IMR-90 (cell line): ENCODE measurements around the gene ENPEP. TPM values are rescaled to one million over a fixed set of nuclear protein-coding genes. Genes with fewer than 3 reads are reported as not detected.

Experiments
- ATAC-seq: fragments of 200-7000 bp; cut with Tn5 transposase; 2 replicates; pipeline ENCODE4 v1.9.1; 2020; ENCODE audit warnings: low read depth, mild to moderate bottlenecking, moderate library complexity
- BruUV-seq: library from RNA; stranded (reverse); fragments of 400-500 nt; replicated peaks from 2 replicates; lab custom pipeline; 2021; lab: Mats Ljungman, UMichigan
- CTCF ChIA-PET: fragments of 300-600 bp; formaldehyde crosslinking; extraction: SDS; loops from one replicate; lab custom pipeline; 2021; ENCODE audit warnings: antibody characterized with exemption; lab: Yijun Ruan, JAX
- POLR2A ChIA-PET: fragments of 300-600 bp; sonication (Branson Sonifier 250); formaldehyde crosslinking; loops from one replicate; lab custom pipeline; 2022; ENCODE audit warnings: antibody characterized with exemption; ENCODE audit not compliant: unreplicated experiment; lab: Charles Lee
- DNase-seq: peaks from one replicate; pipeline ENCODE4 v3.0.0; 2013
- H2AFZ ChIP-seq: replicated peaks from 2 replicates; pipeline ENCODE3; 2013; ENCODE audit warnings: low read length, mild to moderate bottlenecking; ENCODE audit not compliant: poor library complexity
- H2AK5ac ChIP-seq: 2 replicates; pipeline ENCODE4 v1.6.1; 2013; ENCODE audit warnings: low read depth, low read length, inconsistent platforms
- H2AK9ac ChIP-seq: replicated peaks from 2 replicates; pipeline ENCODE3; 2013; ENCODE audit warnings: mild to moderate bottlenecking, low read depth, low read length, moderate library complexity; ENCODE audit not compliant: poor library complexity
- H2BK120ac ChIP-seq: 2 replicates; pipeline ENCODE4 v1.6.1; 2013; ENCODE audit warnings: low read depth, low read length, inconsistent platforms
- H2BK15ac ChIP-seq: 3 replicates; pipeline ENCODE4 v1.6.1; 2013; ENCODE audit warnings: low read depth, low read length, inconsistent platforms
- H2BK20ac ChIP-seq: 2 replicates; pipeline ENCODE4 v1.6.1; 2013; ENCODE audit warnings: low read depth, mild to moderate bottlenecking, inconsistent platforms, low read length, moderate library complexity
- H2BK5ac ChIP-seq: 2 replicates; pipeline ENCODE4 v1.6.1; 2013; ENCODE audit warnings: mild to moderate bottlenecking, low read depth, low read length, inconsistent platforms; ENCODE audit not compliant: poor library complexity, severe bottlenecking
- H3K14ac ChIP-seq: replicated peaks from 2 replicates; pipeline ENCODE4 v1.6.1; 2013; ENCODE audit warnings: low read depth, low read length, inconsistent platforms
- H3K18ac ChIP-seq: 2 replicates; pipeline ENCODE4 v1.6.1; 2013; ENCODE audit warnings: low read depth, low read length, control low read depth
- H3K23ac ChIP-seq: 2 replicates; pipeline ENCODE4 v1.6.1; 2013; ENCODE audit warnings: low read depth, low read length, inconsistent platforms
- H3K27ac ChIP-seq: 2 replicates; pipeline ENCODE4 v1.5.1; 2013; ENCODE audit warnings: mild to moderate bottlenecking, control low read depth, low read length; ENCODE audit not compliant: insufficient read depth
- H3K27me3 ChIP-seq: 2 replicates; pipeline ENCODE4 v1.6.1; 2013; ENCODE audit warnings: low read length; ENCODE audit not compliant: control insufficient read depth, insufficient read depth
- H3K36me3 ChIP-seq: 2 replicates; pipeline ENCODE4 v1.6.1; 2013; ENCODE audit warnings: low read length, mixed read lengths; ENCODE audit not compliant: control insufficient read depth, insufficient read depth
- H3K4ac ChIP-seq: 2 replicates; pipeline ENCODE4 v1.6.1; 2013; ENCODE audit warnings: low read depth, low read length, inconsistent platforms
- H3K4me1 ChIP-seq: 2 replicates; pipeline ENCODE4 v1.6.1; 2013; ENCODE audit warnings: low read length, mixed read lengths; ENCODE audit not compliant: control insufficient read depth, insufficient read depth
- H3K4me2 ChIP-seq: 2 replicates; pipeline ENCODE4 v1.6.1; 2013; ENCODE audit warnings: low read depth, mild to moderate bottlenecking, control low read depth, low read length, moderate library complexity
- H3K4me3 ChIP-seq: 2 replicates; pipeline ENCODE4 v1.5.1; 2013; ENCODE audit warnings: low read depth, mild to moderate bottlenecking, control low read depth, low read length, moderate library complexity; ENCODE audit not compliant: insufficient read depth
- H3K56ac ChIP-seq: 2 replicates; pipeline ENCODE4 v1.6.1; 2013; ENCODE audit warnings: low read length, inconsistent platforms; ENCODE audit not compliant: insufficient read depth; ENCODE audit errors: extremely low read depth
- H3K79me1 ChIP-seq, 2 experiments: 2 replicates each; pipeline ENCODE4 v1.6.1; 2013; ENCODE audit warnings: low read length in 2 of 2, inconsistent platforms in 1 of 2, low read depth in 1 of 2
- H3K9ac ChIP-seq: 2 replicates; pipeline ENCODE4 v1.6.1; 2013; ENCODE audit warnings: low read depth, low read length, control low read depth
- H3K9me1 ChIP-seq: 2 replicates; pipeline ENCODE4 v1.6.1; 2013; ENCODE audit warnings: low read length, inconsistent platforms; ENCODE audit not compliant: insufficient read depth
- H3K9me3 ChIP-seq: 2 replicates; pipeline ENCODE4 v1.6.1; 2013; ENCODE audit warnings: low read length; ENCODE audit not compliant: control insufficient read depth, insufficient read depth
- H4K20me1 ChIP-seq: 2 replicates; pipeline ENCODE4 v1.6.1; 2013; ENCODE audit warnings: low read length, inconsistent platforms; ENCODE audit not compliant: insufficient read depth
- H4K5ac ChIP-seq: 2 replicates; pipeline ENCODE4 v1.6.1; 2013; ENCODE audit warnings: mild to moderate bottlenecking, low read depth, low read length, control low read depth
- H4K8ac ChIP-seq, 2 experiments: 2 replicates each; pipeline ENCODE4 v1.6.1; 2013; ENCODE audit warnings: low read depth in 2 of 2, low read length in 2 of 2, control low read depth in 1 of 2, inconsistent platforms in 1 of 2
- H4K91ac ChIP-seq: 2 replicates; pipeline ENCODE4 v1.6.1; 2013; ENCODE audit warnings: low read depth, low read length, inconsistent platforms; ENCODE audit not compliant: insufficient read depth
- FOS ChIP-seq: fragments of 150-350 bp; IDR thresholded peaks from 2 replicates; pipeline ENCODE4 v1.6.1; 2016; ENCODE audit warnings: low read depth, low read length
- MAFK ChIP-seq: IDR thresholded peaks from 2 replicates; pipeline ENCODE4 v1.6.1; 2012; ENCODE audit warnings: low read depth, low read length, improper control_type of control experiment
- WGBS, 2 experiments: methylation state at CpG; one replicate each; pipeline versions ENCODE4 v1.1.5 to v1.1.7; 2013; ENCODE audit warnings: missing lambda C conversion rate in 2 of 2; ENCODE audit not compliant: insufficient read length in 1 of 2; ENCODE audit errors: extremely low coverage in 2 of 2; 5-methylcytosine and 5-hydroxymethylcytosine counted together
- dilution Hi-C: fragments of 300-500 bp; cut with HindIII; formaldehyde crosslinking; loops from one replicate; pipeline ENCODE4 v1.14.3; 2018; ENCODE audit warnings: low sequenced_read_pairs; ENCODE audit not compliant: unreplicated experiment
- in situ Hi-C: fragments of 300-500 bp; cut with MboI; formaldehyde crosslinking; loops from 3 replicates; pipeline ENCODE4 v1.14.3; 2019; ENCODE audit warnings: low sequenced_read_pairs, inconsistent platforms, mixed read lengths
- intact Hi-C: fragments of 100-400 bp; cut with micrococcal nuclease; formaldehyde crosslinking; loops from 2 replicates; pipeline ENCODE4 v1.10.0; 2022
- polyA plus RNA-seq, 3 experiments: library from polyadenylated mRNA; depleted of rRNA; stranded (reverse); fragments of >200 nt; gene quantifications; 2 replicates each; pipeline ENCODE4 v1.2.3, GENCODE V29; 2012; ENCODE audit warnings: low replicate concordance in 1 of 3
- total RNA-seq: library from RNA; depleted of rRNA; stranded (reverse); fragments of >200 nt; gene quantifications from 2 replicates; pipeline ENCODE4 v1.2.3, GENCODE V29; 2012

ENPEP gene
- total and polyA plus RNA-seq, 2 of the 4 experiments (the other 2 are of a cell fraction) = 0.12 to 0.18 TPM

GRCh38 chr4:110505440-110505839 is 29.5 kb downstream of the ENPEP start:
- dilution Hi-C loops = no loop called here
- Histone ChIP-seq H2AK9ac (no peak overlapping the region), H4K20me1 (no peaks in the 10 kb centered on the region), H3K9me3 (no peaks in the 10 kb centered on the region), H4K5ac (no peak overlapping the region), H3K4me1 (no peaks in the 10 kb centered on the region), H3K4ac (no peak overlapping the region), H2BK15ac (no peak overlapping the region), H3K18ac (no peak overlapping the region), H3K9me1 (no peaks in the 10 kb centered on the region), H3K14ac (no peak overlapping the region), H4K91ac (no peak overlapping the region), H3K56ac (no peak overlapping the region), H2BK5ac (no peak overlapping the region), H3K4me2 (no peak overlapping the region), H2BK120ac (no peak overlapping the region), H3K79me1 (no peaks in the 10 kb centered on the region), H3K27ac (no peak overlapping the region), H2AFZ (no peak overlapping the region), H2BK20ac (no peak overlapping the region), H4K8ac (no peak overlapping the region), H3K9ac (no peak overlapping the region), H3K4me3 (no peak overlapping the region), H3K23ac (no peak overlapping the region), H3K36me3 (no peaks in the 10 kb centered on the region), H2AK5ac (no peak overlapping the region), H3K27me3 (no peaks in the 10 kb centered on the region)
- no peak for ATAC-seq
- intact Hi-C loops = loop anchor here (5.0 kb wide), 1 partner anchor 163 kb away; no protein-coding TSS in a partner anchor
- CTCF ChIA-PET = no interaction called here
- 90% methylated on average over 2 of the region's 2 CpGs; no CpG with 5 or more reads in 1 of the 2 experiments for WGBS, 2 experiments
- TF ChIP-seq FOS = no peak
- peak; percentile 50; the same call in 1 of the 2 replicates for TF ChIP-seq MAFK
- no peak for DNase-seq
- in situ Hi-C loops = loop anchor here (10.0 to 25.0 kb wide), 3 partner anchors 193 to 1093 kb away; no protein-coding TSS in a partner anchor
- POLR2A ChIA-PET = no interaction called here
- BruUV-seq = no TSS peak
